ENCODE results near the gene PPP2R5B.

PPP2R5B gene

DNA sequence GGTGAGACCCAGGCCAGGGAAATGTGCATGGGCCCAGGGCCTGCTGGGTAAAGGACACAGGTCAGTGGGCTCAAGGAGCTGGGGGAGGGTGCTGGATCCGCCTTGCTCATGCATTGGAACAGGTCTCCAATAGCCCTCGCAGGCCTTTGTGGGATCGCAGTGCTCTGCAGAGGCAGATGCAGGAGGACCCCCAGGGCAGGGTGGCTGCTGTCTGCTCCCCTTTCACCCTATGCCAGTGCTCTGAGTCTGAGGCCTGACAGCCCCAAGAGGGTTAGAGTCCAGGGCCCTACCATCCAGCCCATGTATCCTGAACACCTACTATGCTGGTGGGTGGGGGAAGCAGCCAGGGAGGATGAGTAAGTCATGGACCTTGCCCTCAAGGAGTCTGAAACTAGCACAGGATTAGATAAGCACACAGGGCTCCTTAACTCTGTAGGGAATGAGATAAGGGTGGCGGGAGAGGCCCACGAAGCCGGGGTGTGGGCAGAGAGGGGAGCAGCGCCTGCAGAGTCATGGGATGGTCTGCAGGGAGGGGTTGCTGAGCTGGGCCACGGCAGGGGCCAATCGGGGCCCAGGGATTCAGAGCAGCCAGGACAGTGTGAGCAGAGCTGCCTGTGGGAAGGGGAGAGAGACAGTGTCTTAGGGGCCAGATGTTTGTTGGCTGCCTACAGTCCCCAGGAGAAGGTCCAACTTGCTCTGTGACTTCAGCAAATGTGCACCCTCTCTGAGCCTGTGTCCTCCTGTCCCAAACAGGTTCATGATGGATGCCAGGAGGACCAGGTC is 35.6 kb upstream of the PPP2R5B start:
- no peak for DNase-seq

DNA sequence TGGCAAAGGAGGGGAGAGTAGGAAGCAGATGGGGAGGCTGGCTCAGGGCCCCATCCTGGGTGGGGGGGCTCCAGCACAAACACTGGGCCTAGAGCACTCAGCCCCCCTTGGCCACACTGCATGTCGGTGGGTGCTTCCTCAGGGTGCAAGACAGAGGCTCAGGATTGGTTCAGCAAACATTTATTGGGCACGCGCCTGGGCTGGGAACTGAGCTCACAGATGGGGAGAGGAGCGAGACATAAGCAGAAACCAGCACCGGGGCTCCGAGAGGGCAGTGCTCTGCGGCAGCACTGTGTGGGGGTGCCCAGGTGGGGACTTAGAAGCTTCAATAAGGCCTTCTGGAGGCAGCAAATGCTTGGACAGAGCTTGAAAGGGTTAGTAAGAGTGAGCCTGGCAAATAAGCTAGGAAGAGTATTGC is 34.0 kb upstream of the PPP2R5B start:
- no peak for DNase-seq

DNA sequence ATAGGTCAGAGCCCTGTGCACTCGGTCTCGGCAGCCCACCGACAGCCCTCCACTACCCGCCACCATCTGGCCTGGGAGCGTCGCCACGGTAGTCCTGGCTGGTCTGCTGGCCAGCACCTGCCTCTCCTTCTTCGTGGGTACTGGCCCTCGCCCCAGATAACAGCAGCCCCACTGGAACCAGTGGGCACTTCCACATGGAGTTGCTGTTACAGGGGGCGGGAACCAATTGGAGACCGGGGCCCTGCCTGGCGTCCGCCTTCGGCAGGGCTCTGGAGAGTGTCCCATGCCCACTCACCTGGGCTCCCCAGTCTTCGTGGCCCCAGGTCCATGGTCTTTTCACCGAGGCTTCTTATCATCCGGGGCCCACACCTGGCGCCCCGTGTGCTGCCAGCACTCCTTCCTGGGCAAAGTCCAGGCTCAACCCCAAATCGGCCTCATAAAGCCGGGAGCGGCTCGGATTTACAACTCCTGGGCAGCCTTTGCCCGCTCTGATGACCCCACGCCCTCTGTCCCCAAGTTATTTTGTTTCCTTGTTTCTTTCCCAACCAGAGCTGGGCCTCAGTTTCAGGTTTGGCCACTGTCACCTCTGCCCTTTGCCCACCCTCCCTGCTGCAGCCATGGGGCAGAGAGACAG is 33.2 kb upstream of the PPP2R5B start:
- peak in 1 of 2 experiments; percentile 30 for DNase-seq

DNA sequence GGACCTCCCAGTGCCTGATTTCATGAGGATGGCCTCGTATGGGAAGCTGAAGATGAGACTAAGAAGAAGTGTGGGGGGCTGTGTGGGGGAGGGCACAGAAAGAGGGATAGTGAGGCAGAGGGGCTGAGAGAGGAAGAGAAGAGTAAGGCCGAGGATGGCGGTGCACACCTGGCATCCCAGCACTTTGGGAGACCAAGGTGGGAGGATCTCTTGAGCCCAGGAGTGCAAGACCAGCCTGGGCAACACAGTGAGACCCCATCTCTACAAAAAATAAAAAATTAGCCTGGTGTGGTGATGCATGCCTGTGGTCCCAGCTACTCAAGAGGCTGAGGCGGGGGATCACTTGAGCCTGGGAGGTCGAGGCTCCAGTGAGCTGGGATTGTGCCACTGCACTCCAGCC is 32.6 kb upstream of the PPP2R5B start:
- DNase-seq: no peak

GRCh38 chr11:64892411-64892831 is 32.1 kb upstream of the PPP2R5B start:
- no peak for DNase-seq

- DNase-seq: no peak
These were observed 31.7 kb upstream of the PPP2R5B start for GRCh38 chr11:64892838-64893193.

- peak in 1 of 2 experiments; percentile 68 for DNase-seq
These were observed 31.1 kb upstream of the PPP2R5B start for GRCh38 chr11:64893194-64894069.

DNA sequence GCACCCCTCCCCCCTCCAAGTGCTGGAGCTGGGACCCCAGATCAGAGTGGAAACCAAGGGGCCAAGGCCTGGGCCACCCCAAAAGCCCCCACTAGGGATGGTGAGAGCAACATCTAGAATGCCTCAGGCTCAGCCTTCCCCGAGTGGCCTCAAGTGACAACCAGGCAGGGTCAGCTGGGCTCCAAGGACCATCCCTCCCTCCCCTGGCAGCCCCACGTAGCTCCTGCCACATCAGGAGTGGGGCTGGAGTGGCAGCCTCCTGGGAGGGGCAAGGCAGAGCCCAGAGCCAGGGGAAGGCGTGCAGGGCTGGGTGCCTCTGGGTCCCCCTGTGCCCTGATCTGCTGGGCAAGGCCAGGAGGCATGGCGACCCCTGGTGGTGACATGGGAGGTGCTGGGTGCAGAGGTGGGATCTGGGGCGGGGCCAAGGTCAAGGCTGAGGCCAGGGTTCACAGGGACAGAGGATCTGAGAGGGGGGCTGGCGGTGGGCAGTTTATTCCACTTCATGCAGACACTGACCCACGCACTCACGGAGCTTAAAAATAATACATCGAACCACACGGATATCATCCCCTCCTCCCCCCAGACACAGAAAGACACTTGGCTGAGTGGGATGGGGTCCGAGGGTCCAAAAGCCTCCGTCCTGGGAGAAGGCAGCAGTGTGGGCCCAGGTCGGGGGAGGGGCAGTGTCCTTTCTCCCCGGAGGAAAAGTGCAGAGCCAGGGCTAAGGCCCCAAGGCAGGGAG is 30.2 kb upstream of the PPP2R5B start:
- peak; percentile 36 to 93 for DNase-seq

DNA sequence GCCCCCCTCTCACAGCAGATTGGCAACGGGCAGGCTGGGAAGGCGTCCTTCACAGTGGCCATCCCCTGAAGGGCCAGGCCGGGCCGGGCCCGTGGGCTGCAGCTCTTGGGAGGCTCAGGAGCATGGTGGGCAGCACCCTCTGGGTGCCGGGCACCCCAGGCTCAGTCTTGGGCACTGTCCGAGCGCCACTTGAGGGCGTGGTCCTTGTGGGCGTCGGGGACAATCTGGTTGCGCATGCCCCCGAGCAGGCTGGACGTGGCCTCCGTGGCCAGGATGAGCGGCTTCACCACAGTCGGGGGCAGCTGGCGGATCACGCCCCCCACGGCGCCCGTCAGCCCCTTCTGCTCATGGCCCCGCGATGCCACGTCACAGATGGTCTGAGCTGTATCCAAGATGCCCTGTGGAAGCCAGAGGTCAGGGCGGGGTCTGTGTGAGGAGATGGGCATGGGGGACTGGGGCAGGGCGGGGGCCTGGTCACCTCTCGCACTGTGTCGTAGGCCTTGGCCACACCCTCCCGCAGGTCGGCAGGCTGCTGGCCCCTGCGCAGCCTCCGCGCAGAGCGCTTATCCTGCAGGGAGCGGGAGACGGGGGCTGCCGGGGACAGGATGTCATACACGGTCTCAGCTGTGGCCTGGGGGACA is 29.6 kb upstream of the PPP2R5B start:
- no peak for DNase-seq

DNA sequence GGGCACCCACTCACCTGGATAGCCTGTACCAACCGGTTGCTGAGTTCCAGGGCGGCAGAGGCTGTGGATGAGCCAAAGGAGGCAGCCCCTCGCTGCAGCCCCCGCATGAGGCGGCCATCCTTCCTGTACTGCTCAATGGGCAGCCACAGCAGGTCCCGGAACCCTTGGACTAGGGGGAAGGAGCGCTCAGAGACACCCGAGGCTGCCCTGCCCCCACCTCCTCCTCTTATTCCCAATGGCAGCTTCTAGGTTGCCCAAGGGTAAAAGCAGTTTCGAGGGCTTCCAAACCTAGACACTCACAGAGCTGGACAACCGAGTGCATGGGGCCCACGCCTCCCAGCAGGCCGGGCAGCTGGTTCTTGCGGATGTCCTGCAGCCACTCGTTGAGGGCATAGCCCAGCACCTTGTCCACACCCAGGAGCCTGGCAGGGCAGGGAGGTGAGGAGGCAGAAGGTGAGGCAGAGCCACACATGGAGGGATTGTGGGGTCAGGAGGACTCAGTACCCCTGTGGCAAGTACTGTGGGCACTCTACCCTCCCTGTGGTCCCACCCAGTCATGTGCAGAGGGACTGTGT is 28.0 kb upstream of the PPP2R5B start:
- DNase-seq: no peak

GRCh38 chr11:64897381-64898075 is 27.0 kb upstream of the PPP2R5B start:
- no peak for DNase-seq

DNA sequence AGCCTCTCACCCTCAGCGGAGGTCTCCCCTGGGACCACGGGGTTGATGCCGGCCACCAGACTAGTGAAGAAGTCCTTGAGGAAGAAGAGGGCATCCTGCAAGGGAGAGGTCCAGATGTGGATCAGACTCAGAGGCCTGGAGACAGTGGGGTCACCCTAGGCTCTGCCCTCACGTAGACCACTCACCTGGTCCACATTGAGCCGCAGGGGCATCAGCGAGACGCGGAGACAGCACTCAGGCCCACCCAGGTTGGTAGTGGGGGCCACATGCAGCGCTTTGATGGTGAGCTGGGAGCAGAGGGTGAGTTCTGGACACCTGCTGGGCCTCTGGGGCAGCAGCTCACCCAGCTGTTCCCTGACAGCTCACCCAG is 26.4 kb upstream of the PPP2R5B start:
- DNase-seq: no peak

- no peak for DNase-seq
These were observed 25.9 kb upstream of the PPP2R5B start for GRCh38 chr11:64898541-64898940.

DNA sequence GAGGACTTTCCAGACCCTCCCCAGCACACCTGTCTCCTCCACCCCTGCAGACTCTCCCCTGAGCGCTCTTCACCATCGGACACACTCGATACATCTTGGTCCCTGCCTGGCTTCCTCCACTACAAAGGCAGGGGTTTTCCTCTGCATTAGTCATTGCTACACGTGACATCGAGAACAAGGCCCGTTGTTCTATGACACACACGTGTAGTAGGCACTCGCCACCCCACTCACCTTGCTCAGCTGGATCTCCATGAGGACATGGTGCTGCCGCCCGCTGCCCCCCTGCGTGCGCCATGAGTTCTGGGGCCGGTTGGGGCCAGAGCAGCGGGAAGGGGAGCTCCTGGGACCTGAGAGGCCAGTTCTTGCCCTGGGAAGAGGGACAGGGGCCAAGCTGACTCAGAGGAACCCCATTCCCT is 24.2 kb upstream of the PPP2R5B start:
- no peak for DNase-seq

GRCh38 chr11:64900774-64901173 is 23.7 kb upstream of the PPP2R5B start:
- DNase-seq: no peak

- DNase-seq: no peak
These were observed 22.2 kb upstream of the PPP2R5B start for GRCh38 chr11:64902102-64902900.

DNA sequence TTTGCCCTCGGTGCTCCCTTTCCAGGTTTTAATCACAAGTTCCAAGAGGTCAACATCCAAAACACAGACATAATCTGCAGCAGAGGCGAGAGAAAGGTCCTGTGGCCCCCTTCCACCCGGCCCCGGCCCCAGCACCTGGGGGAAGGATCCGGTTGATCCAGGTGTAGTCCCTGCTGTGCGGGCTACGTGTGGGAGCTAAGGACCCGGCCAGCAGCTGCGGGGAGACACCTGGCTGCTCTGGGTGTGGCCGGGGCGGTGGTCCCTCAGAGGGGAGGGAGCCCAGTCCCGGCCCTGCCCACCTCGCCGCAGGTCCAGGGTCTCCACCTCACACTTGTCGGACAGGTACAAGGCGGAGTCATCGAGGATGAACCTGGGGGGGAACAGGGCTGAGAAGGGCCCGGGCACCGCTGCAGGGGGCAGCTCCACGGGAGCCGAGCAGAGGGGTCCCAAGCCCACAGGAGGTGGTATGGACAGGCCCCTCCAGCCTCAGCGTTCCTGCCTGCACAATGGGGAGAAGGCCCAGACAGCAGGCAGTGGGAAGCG is 21.1 kb upstream of the PPP2R5B start:
- DNase-seq: no peak

DNA sequence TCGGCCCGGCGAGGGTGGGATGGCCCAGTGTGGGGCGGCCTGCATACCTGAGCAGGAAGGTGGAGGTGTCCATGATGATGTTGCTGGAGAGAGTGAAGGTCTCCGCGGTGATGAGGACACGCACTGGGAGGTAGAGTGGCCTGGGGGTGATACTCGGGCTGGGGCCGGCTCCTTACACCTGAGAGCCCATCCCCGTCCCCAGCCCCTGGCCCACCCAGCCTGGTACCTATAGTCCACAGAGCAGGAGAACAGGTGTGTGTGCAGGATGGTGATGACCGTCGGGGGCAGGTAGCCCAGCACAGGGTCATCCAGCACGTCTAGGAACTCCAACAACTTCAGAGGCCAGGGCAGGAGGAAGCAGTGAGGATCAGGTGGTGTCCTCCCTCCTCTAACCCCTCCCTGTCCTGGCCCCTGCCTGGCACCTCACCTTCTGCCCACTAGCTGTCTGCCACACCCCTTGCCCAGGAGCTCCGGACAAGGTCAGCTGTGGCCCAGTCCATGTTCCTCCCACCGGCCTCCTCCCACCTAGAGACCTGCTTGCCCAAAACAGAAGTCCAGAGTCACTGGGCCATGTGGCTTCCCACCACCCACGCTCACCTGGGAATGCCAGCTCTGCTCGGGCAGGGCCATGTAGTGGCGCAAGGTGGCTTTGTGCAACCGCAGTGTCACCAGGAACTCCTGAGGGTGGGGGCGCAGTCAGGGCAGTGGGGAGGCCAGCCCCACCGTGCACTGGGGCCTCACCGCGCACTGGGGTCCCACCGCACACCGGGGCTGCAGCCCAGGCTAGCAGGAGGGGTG is 18.8 kb upstream of the PPP2R5B start:
- DNase-seq: no peak

DNA sequence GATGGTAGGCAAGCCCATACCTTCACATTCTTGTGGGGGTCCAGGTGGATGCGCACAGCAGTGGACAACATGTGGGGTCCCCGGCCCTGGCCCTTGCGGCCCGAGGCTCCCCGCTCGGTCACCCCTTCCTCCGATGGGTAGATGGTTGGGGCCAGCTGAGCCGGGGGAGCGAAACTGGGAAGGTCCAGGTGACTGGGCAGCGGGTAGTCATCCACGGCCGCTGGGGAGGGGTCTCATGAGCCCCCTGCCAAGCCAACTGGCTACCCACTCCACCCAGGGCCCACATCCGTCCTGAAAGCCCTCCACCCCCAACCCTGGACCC is 18.2 kb upstream of the PPP2R5B start:
- DNase-seq: no peak

DNA sequence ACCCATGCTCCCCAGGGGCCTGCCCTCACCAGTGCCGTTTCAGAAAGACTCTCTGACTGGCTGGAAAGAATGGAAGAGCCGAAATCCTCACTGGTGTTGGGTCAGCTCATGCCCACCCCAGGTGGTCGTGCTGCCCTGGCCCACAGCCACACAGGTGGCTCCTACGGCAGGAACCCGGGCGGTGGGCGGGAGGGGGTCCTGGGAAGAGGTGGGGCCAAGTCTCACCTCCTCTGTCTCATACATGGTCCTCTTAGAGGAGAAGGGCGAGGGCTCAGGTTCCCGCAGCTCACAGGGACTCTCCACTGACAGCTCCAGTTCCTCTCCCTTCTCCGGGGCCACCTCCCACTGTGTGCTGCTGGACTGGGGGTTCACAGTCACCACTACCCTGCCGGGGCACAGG is 15.7 kb upstream of the PPP2R5B start:
- no peak for DNase-seq

Measured in NCI-H526 (cell line).